ENCODE measurements around the gene TMEM256.

The TMEM256 gene

DNA sequence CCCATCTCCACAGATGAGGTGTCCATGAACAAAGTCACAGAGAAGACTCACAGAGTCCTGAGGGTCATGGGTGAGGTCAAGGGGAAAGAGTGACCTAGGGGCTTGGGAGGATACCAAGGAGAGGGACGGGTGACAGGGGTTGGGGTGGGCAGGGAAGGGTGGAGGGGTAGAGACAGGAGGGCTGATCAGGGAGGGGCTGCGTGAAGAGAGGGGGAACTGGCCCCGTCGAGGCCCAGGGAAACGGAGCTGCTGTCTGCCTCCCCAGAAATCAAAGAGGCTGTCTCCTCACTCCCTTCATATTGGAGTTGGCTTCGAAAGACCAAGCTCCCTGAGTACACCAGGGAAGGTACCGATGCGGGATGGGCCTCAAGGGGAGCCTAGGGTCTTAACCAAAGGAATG lies 48.3 kb downstream of the TMEM256 start:
- no peak overlapping the region for H3K4me3 ChIP-seq (ENCODE audit: low read depth, low read length)
- no peak for TF ChIP-seq CTCF (IDR thresholded peaks at IDR 0.05; ENCODE audit: low read depth, low read length)

- 0 out of 2 replicates have a peak within 1 kb of the TSS, but pooled peaks have one; percentile 2 for H3K4me3 ChIP-seq (ENCODE audit: low read depth, low read length)
- TF ChIP-seq CTCF (IDR thresholded peaks at IDR 0.05; ENCODE audit: low read depth, low read length), result no peak
Measured at GRCh38 chr17:7355053-7355452, 48.8 kb downstream of the TMEM256 start, which contains the start of gene TMEM95. Gene TMEM95, plus strand, starts transcription at chr17:7355156. Its CDS starts 49 bp downstream, at chr17:7355205.

- H3K4me3 ChIP-seq (ENCODE audit: low read depth, low read length), result no peak overlapping the region
- no peak for TF ChIP-seq CTCF (IDR thresholded peaks at IDR 0.05; ENCODE audit: low read depth, low read length)
Measured at GRCh38 chr17:7354262-7354843, 49.5 kb downstream of the TMEM256 start.

Data from WI38 (cell line).